ENCODE results near the gene POLR1B.
A peak's percentile ranks its signal among the peaks of the same experiment; 100 is the strongest.
"Not testable (repeated sequence)": the region's sequence is repeated elsewhere in the genome, so short reads cannot be mapped to it uniquely, and the experiment has no call there.

Gene POLR1B

DNA sequence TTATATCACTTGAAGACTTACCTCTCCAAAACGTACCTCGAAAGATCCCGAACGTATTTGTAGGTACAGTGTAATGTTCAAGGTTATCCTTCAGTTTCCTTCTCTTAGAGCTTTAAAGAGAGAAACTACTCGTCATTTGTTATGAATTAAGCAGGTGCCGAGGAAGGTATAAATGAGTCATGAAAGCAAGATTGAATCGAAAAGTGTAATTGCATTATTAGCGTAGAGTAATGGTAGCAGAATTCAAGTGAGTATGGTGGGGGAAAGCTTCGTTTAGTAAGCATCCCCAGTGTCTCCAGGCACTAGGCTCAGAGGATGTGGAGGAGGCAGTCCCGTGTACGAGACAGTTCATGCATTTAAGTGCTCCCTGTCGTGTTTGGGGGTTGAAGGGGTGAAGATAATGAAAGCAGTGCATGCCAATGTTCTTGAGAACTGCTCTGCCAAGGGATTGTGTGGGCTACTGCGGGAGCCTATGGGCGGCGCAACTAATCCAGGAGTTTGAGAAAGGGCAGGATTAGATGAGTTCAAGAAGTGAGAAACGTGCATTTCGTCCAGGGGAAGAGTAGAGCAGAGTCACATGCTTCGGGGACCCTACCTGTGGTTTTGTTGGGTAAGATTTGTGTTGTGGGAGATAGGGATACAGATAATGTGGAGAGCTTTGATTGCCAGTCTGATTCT lies 858 bp downstream of the POLR1B start:
- DNase-seq: peak in 1 of 2 donors; percentile 9

GRCh38 chr2:112547333-112547732 lies 5.1 kb downstream of the POLR1B start:
- DNase-seq: no peak

- no peak for DNase-seq
Measured at GRCh38 chr2:112548980-112549379, 6.7 kb downstream of the POLR1B start.

- no peak for DNase-seq
Measured at GRCh38 chr2:112566104-112566503, 23.8 kb downstream of the POLR1B start.

- DNase-seq: not testable (repeated sequence)
Measured at GRCh38 chr2:112566508-112566907, 24.2 kb downstream of the POLR1B start.

- no peak for DNase-seq
Measured at GRCh38 chr2:112572005-112572404, 29.7 kb downstream of the POLR1B start.

DNA sequence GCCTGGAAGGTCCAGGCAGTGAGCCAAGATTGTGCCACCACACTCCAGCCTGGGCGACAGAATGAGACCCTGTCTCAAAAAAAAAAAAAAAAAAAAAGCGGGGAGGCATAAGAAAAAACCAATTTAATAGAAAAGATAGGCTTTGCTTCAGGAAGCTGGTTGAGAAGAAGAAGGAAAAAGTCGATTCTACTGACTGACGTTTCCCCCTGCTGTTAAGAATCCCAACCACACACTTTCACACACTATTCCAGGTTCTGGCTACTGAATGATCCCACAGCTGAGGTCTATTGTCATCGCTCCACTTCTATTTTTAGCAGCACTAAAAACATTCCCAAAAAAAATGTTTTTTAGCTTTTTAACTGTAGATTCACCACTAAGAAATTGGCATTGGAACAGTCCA lies 35.5 kb downstream of the POLR1B start:
- no peak for DNase-seq

DNA sequence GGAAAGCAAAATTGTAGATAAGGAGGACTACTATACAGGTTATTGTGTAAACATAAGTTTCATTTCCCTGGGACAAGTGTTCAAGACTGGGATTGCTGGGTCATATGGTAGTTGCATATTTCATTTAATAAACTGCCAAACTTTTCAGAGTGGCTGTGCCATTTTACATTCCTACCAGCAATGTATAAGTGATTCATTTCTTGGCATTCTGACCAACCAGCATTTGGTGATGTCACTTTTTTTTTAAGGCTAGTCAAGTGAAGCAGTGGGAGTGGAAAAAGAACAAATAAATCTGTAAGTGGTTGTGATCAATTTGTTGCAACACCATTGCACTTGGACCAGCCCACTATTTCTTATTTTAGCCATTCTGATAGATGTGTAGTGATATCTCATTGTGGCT lies 37.0 kb downstream of the POLR1B start:
- no peak for DNase-seq

- DNase-seq: no peak
Measured at GRCh38 chr2:112580084-112580483, 37.8 kb downstream of the POLR1B start.

DNA sequence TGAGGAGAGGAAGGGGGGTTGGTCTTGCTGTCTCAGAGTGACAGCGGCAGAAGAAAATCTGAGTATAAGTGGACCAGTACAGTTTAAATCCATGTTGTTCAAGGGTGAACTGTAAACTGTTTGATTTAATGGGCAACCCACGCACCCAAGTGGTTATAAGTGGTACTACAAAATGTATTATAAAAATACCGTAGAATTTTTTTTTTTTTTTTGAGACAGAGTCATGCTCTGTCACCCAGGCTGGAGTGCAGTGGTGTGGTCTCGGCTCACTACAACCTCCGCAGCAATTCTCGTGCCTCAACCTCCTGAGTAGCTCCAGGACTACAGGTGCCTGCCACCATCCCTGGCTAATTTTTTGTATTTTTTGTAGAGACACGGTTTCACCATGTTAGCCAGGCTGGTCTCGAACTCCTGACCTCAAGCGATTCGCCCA lies 40.1 kb downstream of the POLR1B start:
- DNase-seq: peak; percentile 32 to 81

- DNase-seq: peak; percentile 15 to 24
Measured at GRCh38 chr2:112583497-112584133, 41.4 kb downstream of the POLR1B start.

- DNase-seq: peak; percentile 96
Measured at GRCh38 chr2:112584134-112584890, 42.0 kb downstream of the POLR1B start, which contains the start of gene CHCHD5. Gene CHCHD5, plus strand, starts transcription at chr2:112584609. Its CDS starts 39 bp downstream, at chr2:112584648.

GRCh38 chr2:112584891-112585250 lies 42.6 kb downstream of the POLR1B start:
- DNase-seq: no peak

- no peak for DNase-seq
Measured at GRCh38 chr2:112585400-112585799, 43.1 kb downstream of the POLR1B start.

DNA sequence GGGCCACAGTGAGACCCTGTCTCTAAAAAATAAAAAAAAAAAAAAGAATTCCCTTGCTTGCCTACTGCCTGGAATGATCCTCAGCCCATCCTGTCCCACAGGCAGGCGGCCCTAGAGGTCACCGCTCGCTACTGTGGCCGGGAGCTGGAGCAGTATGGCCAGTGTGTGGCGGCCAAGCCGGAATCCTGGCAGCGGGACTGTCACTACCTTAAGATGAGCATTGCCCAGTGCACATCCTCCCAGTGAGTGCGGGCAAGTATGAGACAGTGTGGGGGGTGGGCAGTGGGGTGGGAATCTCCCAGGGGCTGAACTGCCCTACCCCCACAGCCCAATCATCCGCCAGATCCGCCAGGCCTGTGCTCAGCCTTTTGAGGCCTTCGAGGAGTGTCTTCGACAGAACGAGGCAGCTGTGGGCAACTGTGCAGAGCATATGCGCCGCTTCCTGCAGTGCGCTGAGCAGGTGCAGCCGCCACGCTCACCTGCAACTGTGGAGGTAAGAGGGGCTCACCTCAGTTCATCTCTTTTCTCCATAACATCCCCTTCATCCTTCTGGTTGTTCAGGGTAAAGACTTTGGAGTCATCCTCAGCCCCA lies 43.7 kb downstream of the POLR1B start:
- DNase-seq: no peak

- no peak for DNase-seq
Measured at GRCh38 chr2:112588611-112589045, 46.4 kb downstream of the POLR1B start.

DNA sequence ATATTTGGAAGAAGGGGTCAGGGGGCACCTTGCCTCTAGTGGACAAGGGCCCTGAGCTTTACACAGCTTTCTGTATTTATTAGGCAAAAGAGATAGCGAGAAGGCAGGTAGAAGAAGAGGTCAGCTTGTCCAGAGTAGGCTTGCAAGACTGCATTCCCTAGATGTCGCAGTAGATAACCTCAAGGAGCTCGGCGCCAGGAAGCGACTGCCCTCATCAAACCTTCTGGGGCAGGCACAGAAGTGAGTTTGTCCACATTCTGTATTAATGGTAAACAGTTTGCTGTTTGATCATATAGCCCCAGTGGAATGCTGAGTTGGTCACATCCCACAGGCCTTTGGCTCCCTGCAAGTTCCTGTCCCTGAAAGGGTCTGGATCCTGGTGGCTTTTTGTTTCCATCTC lies 49.1 kb downstream of the POLR1B start:
- DNase-seq: no peak

DNA sequence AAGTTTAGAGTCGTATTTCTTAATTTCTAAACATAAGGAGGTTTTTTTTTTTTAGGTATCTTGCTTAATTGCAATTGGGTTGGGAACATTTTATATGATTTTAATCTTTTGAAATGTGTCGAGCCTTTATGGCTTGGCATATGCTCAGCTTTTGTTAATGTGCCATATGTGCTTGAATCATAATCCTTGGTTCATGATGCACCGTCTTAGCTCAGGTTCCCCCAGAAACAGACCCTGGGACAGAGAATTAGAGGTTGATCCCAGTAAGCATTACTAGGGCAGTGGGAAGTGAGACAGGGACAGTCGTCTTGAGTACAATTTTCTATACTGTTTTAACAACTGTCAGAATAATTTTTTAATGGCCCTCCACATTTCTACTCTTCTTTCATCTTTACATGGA lies 51.5 kb downstream of the POLR1B start:
- no peak for DNase-seq

DNA sequence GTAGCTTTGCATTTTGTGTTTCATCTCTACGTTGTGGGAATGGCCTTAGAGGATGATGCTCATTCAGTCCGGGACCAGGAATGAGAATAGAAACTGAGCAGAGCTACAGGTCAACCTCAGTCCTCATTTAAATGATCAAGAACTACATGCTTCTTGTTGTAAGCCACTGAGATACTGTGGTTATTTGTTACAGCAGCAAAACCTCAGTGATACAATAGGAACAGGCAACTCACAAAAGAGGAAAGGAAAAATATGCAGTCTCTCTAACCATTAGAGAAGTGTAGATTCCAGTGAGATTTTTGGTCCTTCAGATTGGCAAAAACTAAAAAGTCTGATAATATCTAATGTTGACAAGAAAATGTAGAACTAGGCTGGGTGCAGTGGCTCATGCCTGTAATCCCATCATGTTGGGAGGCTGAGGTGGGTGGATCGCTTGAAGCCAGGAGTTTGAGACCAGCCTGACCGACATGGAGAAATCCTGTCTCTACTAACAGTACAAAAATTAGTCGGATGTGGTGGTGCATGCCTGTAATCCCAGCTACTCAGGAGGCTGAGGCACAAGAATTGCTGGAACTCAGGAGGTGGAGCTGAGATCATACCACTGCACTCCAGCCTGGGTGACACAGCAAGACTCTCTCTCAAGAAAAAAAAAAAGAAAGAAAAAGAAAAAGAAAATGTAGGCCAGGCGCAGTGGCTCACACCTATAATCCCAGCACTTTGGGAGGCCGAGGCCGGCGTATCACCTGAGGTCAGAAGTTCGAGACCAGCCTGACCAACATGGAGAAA lies 55.5 kb downstream of the POLR1B start:
- DNase-seq: no peak

- DNase-seq: no peak
Measured at GRCh38 chr2:112600634-112601033, 58.4 kb downstream of the POLR1B start.

DNA sequence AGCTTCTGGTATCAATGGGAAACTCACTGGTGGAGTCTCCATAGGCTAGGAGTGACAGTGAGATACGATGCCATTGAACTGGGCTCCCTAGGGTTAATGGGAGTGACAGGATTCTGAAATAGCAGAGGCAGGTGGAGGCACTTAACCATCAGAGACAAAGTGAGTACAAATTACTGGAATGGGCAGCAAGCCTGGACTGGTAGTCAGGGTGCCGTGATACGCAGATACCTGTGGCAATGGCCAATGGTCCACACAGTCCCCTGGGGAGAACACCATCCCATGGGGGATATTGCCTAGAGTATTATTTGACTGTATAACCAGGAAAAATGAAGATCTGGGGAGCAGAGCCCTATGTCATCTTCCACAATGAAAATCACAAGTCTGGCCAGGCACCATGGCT lies 59.5 kb downstream of the POLR1B start:
- DNase-seq: no peak

DNA sequence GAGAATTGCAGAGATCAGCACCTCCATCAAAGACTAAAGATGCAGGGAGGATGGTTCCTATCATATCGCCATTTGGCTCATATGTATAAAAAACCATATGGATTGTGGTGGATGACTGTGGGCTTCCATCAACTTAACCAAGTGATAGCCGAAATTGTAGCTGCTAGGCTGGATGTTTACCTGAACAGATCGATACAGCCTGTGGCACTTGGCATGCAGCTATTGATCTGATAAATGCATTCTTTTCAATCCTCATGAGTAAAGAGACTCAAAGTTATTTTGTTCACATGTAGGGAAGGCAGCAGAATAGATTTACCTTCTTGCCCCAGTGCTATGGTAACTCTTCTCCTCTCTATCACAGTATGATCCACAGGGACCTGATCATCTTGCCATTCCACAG lies 60.7 kb downstream of the POLR1B start:
- DNase-seq: no peak

- DNase-seq: no peak
Measured at GRCh38 chr2:112603731-112604130, 61.5 kb downstream of the POLR1B start.

All from CD4-positive, alpha-beta T cell treated with Interleukin-4 for 1 hour (primary cell).